CD14-positive monocyte (primary cell): ENCODE results near the gene GRIN2B. TPM values are rescaled to one million over a fixed set of nuclear protein-coding genes. Genes with fewer than 3 reads are reported as not detected.

Experiments used
- DNase-seq, 3 donors: peaks; one replicate each; pipeline ENCODE4 v3.0.0-alpha.2; 2011 to 2022
- H2AFZ ChIP-seq: 2 replicates; pipeline ENCODE4 v1.6.0; 2012; ENCODE audit warnings: mild to moderate bottlenecking, low read depth, low read length, inconsistent platforms; ENCODE audit not compliant: insufficient read depth, poor library complexity, severe bottlenecking
- H3K27ac ChIP-seq, 2 donors: 1 replicate in 1 of 2; 2 replicates in 1 of 2; pipeline ENCODE4 v1.5.1; 2012 to 2013; ENCODE audit warnings: low read length in 2 of 2, control low read depth in 1 of 2, inconsistent platforms in 1 of 2, low read depth in 1 of 2, mild to moderate bottlenecking in 1 of 2
- H3K27me3 ChIP-seq, 2 donors: one replicate each; pipeline versions ENCODE4 v1.6.0 to v1.6.1; 2011 to 2013; ENCODE audit warnings: low read length in 2 of 2; ENCODE audit not compliant: control insufficient read depth in 2 of 2, insufficient read depth in 2 of 2
- H3K36me3 ChIP-seq, 2 donors: replicated peaks in 1 of 2; 1 replicate in 1 of 2; 2 replicates in 1 of 2; pipeline versions ENCODE4 v1.5.1 to v1.6.1; 2012 to 2013; ENCODE audit warnings: low read length in 2 of 2, control low read depth in 1 of 2, inconsistent platforms in 1 of 2, mild to moderate bottlenecking in 1 of 2; ENCODE audit not compliant: insufficient read depth in 2 of 2, control insufficient read depth in 1 of 2
- H3K4me1 ChIP-seq, 2 donors: 1 replicate in 1 of 2; 2 replicates in 1 of 2; pipeline versions ENCODE4 v1.5.1 to v1.6.1; 2012 to 2013; ENCODE audit warnings: low read length in 2 of 2, control low read depth in 1 of 2, inconsistent platforms in 1 of 2, mild to moderate bottlenecking in 1 of 2, moderate library complexity in 1 of 2; ENCODE audit not compliant: insufficient read depth in 2 of 2, control insufficient read depth in 1 of 2
- H3K4me2 ChIP-seq: replicated peaks from 2 replicates; pipeline ENCODE3; 2012; ENCODE audit warnings: low read length, moderate library complexity, mild to moderate bottlenecking; ENCODE audit not compliant: poor library complexity, severe bottlenecking; ENCODE audit errors: extremely low read depth
- H3K4me3 ChIP-seq, 3 experiments: fragments of 200-600 bp in 1 of 3; sonication (generic) in 1 of 3; replicated peaks in 1 of 3; 1 replicate in 2 of 3; 2 replicates in 1 of 3; pipeline ENCODE4 v1.5.1; 2011 to 2013; ENCODE audit warnings: low read length in 3 of 3, mild to moderate bottlenecking in 3 of 3, control low read depth in 2 of 3, low read depth in 2 of 3, inconsistent platforms in 1 of 3, moderate library complexity in 1 of 3
- H3K79me2 ChIP-seq: 2 replicates; pipeline ENCODE4 v1.6.0; 2012; ENCODE audit warnings: mild to moderate bottlenecking, control low read depth, inconsistent platforms, low read length, moderate library complexity; ENCODE audit not compliant: insufficient read depth
- H3K9ac ChIP-seq: 2 replicates; pipeline ENCODE4 v1.6.0; 2017; ENCODE audit warnings: low read length, mild to moderate bottlenecking; ENCODE audit not compliant: insufficient read depth, poor library complexity, severe bottlenecking
- H3K9me3 ChIP-seq, 2 donors: replicated peaks in 1 of 2; 1 replicate in 1 of 2; 2 replicates in 1 of 2; pipeline versions ENCODE4 v1.5.1 to v1.6.1; 2012 to 2013; ENCODE audit warnings: low read length in 2 of 2, control low read depth in 1 of 2; ENCODE audit not compliant: control insufficient read depth in 1 of 2, insufficient read depth in 1 of 2
- H4K20me1 ChIP-seq: 2 replicates; pipeline ENCODE4 v1.6.0; 2012; ENCODE audit warnings: mild to moderate bottlenecking, low read length, control low read depth, moderate library complexity; ENCODE audit not compliant: insufficient read depth
- H3K27ac Mint-ChIP-seq, 7 donors: one replicate each; pipeline ENCODE4 v1.8.0; 2020; ENCODE audit warnings: mild to moderate bottlenecking in 7 of 7, mixed read lengths in 7 of 7, moderate library complexity in 6 of 7, inconsistent platforms in 2 of 7
- H3K27me3 Mint-ChIP-seq, 3 donors: one replicate each; pipeline ENCODE4 v1.8.0; 2021 to 2022; ENCODE audit warnings: low read depth in 3 of 3, mild to moderate bottlenecking in 3 of 3, mixed read lengths in 3 of 3, moderate library complexity in 3 of 3, inconsistent platforms in 1 of 3
- H3K36me3 Mint-ChIP-seq, 2 donors: one replicate each; pipeline ENCODE4 v1.8.0; 2020; ENCODE audit warnings: mixed read lengths in 2 of 2, inconsistent platforms in 1 of 2, mild to moderate bottlenecking in 1 of 2
- H3K4me1 Mint-ChIP-seq: one replicate; pipeline ENCODE4 v1.8.0; 2020; ENCODE audit warnings: mild to moderate bottlenecking, mixed read lengths
- H3K4me3 Mint-ChIP-seq, 2 donors: one replicate each; pipeline ENCODE4 v1.8.0; 2020; ENCODE audit warnings: mild to moderate bottlenecking in 2 of 2, mixed read lengths in 2 of 2, moderate library complexity in 1 of 2
- H3K9me3 Mint-ChIP-seq, 7 donors: one replicate each; pipeline ENCODE4 v1.8.0; 2020 to 2022; ENCODE audit warnings: mixed read lengths in 7 of 7, mild to moderate bottlenecking in 6 of 7, moderate library complexity in 6 of 7, inconsistent platforms in 2 of 7
- CTCF ChIP-seq: fragments of 200-600 bp; IDR thresholded peaks from one replicate; pipeline ENCODE4 v1.8.0; 2022; ENCODE audit warnings: antibody characterized with exemption, mild to moderate bottlenecking
- WGBS: methylation state at CpG from one replicate; pipeline ENCODE4 v1.1.5; 2013; ENCODE audit warnings: missing lambda C conversion rate; ENCODE audit not compliant: insufficient coverage; 5-methylcytosine and 5-hydroxymethylcytosine counted together
- intact Hi-C, 2 donors: fragments of 100-400 bp; cut with micrococcal nuclease; formaldehyde crosslinking; loops; one replicate each; pipeline versions ENCODE4 v1.15.0 to v1.15.1; 2023
- polyA plus RNA-seq, 3 donors: library from polyadenylated mRNA; depleted of rRNA in 1 of 3; unstranded in 2 of 3; stranded (reverse) in 1 of 3; fragments of 300-500 nt in 2 of 3; fragments of >200 nt in 1 of 3; fragmentation: Illumina TruSeq in 2 of 3; gene quantifications; 1 replicate in 2 of 3; 2 replicates in 1 of 3; pipeline ENCODE4 v1.2.3, GENCODE V29; 2012 to 2021

The GRIN2B gene
- polyA plus RNA-seq, 3 donors, result not detected

GRCh38 chr12:13978876-13979275, 2.5 kb downstream of the GRIN2B start:
- no peak overlapping the region for H3K4me3 ChIP-seq
- no peak overlapping the region for H3K27ac Mint-ChIP-seq
- H3K4me3 Mint-ChIP-seq, result no peak overlapping the region
- no peaks in the 10 kb centered on the region for H3K4me1 ChIP-seq
- no peaks in the 10 kb centered on the region for H3K36me3 ChIP-seq
- no peak overlapping the region for H3K9ac ChIP-seq
- no CpG with 5 or more reads among the region's 4 CpGs for WGBS
- H3K36me3 Mint-ChIP-seq, result no peaks in the 10 kb centered on the region
- DNase-seq, result no peak
- peaks cover 0 to 15% (median 6%) of the 10 kb centered on the region in 7 donors for H3K9me3 Mint-ChIP-seq
- no peaks in the 10 kb centered on the region for H3K79me2 ChIP-seq
- no peak for TF ChIP-seq CTCF
- no peaks in the 10 kb centered on the region for H3K9me3 ChIP-seq
- no peak overlapping the region for H3K27ac ChIP-seq
- no peak overlapping the region for H2AFZ ChIP-seq
- H3K27me3 ChIP-seq, result peaks cover 45 to 54% of the 10 kb centered on the region in 2 donors
- peaks cover 5% of the 10 kb centered on the region for H3K4me1 Mint-ChIP-seq
- no peaks in the 10 kb centered on the region for H4K20me1 ChIP-seq
- no peak overlapping the region for H3K4me2 ChIP-seq
- H3K27me3 Mint-ChIP-seq, result peaks cover 43 to 67% (median 55%) of the 10 kb centered on the region in 3 donors
- intact Hi-C loops, result no loop called here

- 88% methylated on average over 1 of the region's 2 CpGs for WGBS
- Mint-ChIP-seq H3K36me3 (no peaks in the 10 kb centered on the region), H3K27ac (no peak overlapping the region), H3K4me3 (no peak overlapping the region), H3K9me3 (peaks cover 0 to 13% (median 3%) of the 10 kb centered on the region in 7 donors), H3K27me3 (peaks cover 30 to 49% (median 38%) of the 10 kb centered on the region in 3 donors), H3K4me1 (peaks cover 5% of the 10 kb centered on the region)
- no peaks in the 10 kb centered on the region for H4K20me1 ChIP-seq
- no peaks in the 10 kb centered on the region for H3K79me2 ChIP-seq
- H3K9ac ChIP-seq, result no peak overlapping the region
- no peak overlapping the region for H2AFZ ChIP-seq
- H3K27ac ChIP-seq, result no peak overlapping the region
- no peak overlapping the region for H3K4me3 ChIP-seq
- peaks cover 26 to 35% of the 10 kb centered on the region in 2 donors for H3K27me3 ChIP-seq
- intact Hi-C loops, result no loop called here
- DNase-seq, result no peak
- H3K9me3 ChIP-seq, result no peaks in the 10 kb centered on the region
- H3K36me3 ChIP-seq, result no peaks in the 10 kb centered on the region
- no peak for TF ChIP-seq CTCF
- H3K4me2 ChIP-seq, result no peak overlapping the region
- no peaks in the 10 kb centered on the region for H3K4me1 ChIP-seq
Measured at GRCh38 chr12:13976880-13977279, 4.5 kb downstream of the GRIN2B start.
